T-helper 1 cell treated with Interleukin-12 subunit alpha and Interleukin-12 subunit beta and Interleukin-4 antibody, amounts not matched to agents 30 μg/mL and 1 μg/mL, for 36 hours (primary cell): Measurements from ENCODE around the gene VIPR2.
"Not testable (repeated sequence)": the region's sequence is repeated elsewhere in the genome, so short reads cannot be mapped to it uniquely, and the experiment has no call there.

Experiments
- H3K27ac Mint-ChIP-seq: one replicate; pipeline ENCODE4 v1.8.0; 2021; ENCODE audit warnings: mild to moderate bottlenecking, mixed read lengths
- H3K27me3 Mint-ChIP-seq: one replicate; pipeline ENCODE4 v1.8.0; 2021; ENCODE audit warnings: low read depth, mixed read lengths
- H3K36me3 Mint-ChIP-seq: one replicate; pipeline ENCODE4 v1.8.0; 2021; ENCODE audit warnings: low read depth, mixed read lengths
- H3K4me1 Mint-ChIP-seq: one replicate; pipeline ENCODE4 v1.8.0; 2021; ENCODE audit warnings: low read depth, mixed read lengths
- H3K4me3 Mint-ChIP-seq: one replicate; pipeline ENCODE4 v1.8.0; 2021; ENCODE audit warnings: mild to moderate bottlenecking, moderate library complexity, mixed read lengths
- H3K9me3 Mint-ChIP-seq: one replicate; pipeline ENCODE4 v1.8.0; 2021; ENCODE audit warnings: mixed read lengths

Gene VIPR2

DNA sequence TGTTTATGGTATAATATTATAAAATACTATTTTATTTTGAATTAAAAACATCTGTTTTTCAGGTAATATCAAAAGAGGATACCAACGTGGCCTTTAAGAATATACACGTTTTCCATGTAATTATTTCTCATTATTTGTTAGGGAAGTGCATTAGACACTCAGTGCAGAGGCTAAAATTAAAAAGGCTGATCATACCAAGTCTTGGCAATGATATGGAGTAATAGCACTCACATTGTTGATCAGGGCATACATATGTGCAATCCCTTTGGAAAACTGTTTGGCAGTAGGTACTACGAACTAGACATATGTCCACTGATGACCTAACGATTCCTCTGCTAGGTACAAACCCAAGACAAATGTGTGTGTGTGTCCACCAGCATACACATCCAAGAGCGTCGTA is 20.7 kb upstream of the VIPR2 start:
- H3K4me3 Mint-ChIP-seq = no peak overlapping the region
- H3K36me3 Mint-ChIP-seq = no peaks in the 10 kb centered on the region
- H3K9me3 Mint-ChIP-seq = no peaks in the 10 kb centered on the region
- H3K4me1 Mint-ChIP-seq = no peaks in the 10 kb centered on the region
- H3K27me3 Mint-ChIP-seq = peaks cover 2% of the 10 kb centered on the region
- H3K27ac Mint-ChIP-seq = no peak overlapping the region

DNA sequence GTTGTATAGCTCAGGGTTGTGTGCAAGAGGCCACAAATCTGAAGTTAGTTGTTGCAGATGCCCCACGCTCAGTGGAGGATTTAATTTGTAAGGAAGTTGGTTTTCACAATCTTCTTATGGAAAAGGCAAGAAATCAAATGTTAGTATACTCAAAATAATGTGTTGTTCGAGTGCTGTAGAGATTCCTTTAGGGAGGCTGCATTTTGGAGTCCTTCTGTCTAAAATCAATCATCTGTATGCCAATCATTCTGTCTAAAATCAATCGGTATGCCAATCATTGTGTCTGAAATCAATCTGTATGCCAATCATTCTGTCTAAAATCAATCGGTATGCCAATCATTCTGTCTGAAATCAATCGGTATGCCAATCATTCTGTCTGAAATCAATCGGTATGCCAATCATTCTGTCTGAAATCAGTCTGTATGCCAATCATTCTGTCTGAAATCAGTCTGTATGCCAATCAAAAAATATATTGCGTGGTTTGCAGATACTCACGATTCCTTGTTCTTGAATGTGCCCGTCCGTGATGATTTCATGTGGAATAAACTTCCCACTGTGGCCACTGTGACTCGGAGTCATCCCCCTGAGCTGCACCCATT is 19.1 kb upstream of the VIPR2 start:
- H3K36me3 Mint-ChIP-seq, H3K27me3 Mint-ChIP-seq, H3K4me3 Mint-ChIP-seq, H3K4me1 Mint-ChIP-seq, H3K27ac Mint-ChIP-seq, H3K9me3 Mint-ChIP-seq: not testable (repeated sequence)

DNA sequence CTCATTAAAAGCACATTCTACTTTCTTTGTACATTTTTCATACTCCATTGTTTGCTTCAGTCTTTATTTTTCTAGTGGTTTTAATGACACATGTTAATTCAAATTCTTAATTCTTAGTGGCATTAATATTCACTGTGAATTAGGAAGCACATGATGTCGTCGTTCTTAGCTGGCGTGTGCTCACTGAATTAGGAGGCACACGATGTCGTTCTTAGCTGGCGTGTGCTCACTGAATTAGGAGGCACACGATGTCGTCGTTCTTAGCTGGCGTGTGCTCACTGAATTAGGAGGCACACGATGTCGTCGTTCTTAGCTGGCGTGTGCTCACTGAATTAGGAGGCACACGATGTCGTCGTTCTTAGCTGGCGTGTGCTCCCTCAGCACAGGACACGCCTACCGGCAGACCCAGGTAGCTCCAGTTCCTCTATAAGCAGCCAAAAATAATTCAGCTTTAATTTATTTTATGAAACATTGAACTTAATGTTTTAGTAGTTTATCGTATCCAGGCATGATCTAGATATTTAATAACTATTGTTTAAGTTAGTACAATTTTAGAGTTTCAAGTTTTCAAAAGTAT is 17.5 kb upstream of the VIPR2 start:
- H3K27me3 Mint-ChIP-seq, H3K4me1 Mint-ChIP-seq, H3K27ac Mint-ChIP-seq, H3K36me3 Mint-ChIP-seq, H3K9me3 Mint-ChIP-seq, H3K4me3 Mint-ChIP-seq: not testable (repeated sequence)

DNA sequence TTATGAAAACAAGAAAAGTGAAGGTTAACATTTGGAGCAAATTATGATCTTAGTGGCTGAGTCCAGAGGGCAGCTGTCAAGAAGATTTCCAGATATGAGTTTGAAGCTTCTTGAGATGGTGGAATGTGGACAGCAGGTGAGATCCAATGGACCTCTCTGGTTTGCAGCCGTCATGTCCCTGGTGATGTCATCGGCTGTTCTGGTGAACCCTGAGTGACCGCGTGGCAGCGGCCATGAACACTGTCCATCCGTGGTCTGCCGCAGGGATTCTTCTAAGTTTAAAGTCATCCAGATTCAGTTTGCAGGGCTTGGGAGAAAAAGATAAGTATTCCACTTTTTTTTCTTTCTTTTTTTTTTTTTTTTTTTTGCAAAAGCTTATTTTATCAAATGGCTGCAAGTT is 15.8 kb upstream of the VIPR2 start:
- H3K27me3 Mint-ChIP-seq = peaks cover 5% of the 10 kb centered on the region
- H3K4me1 Mint-ChIP-seq = no peaks in the 10 kb centered on the region
- H3K36me3 Mint-ChIP-seq = no peaks in the 10 kb centered on the region
- H3K4me3 Mint-ChIP-seq = no peak overlapping the region
- H3K27ac Mint-ChIP-seq = no peak overlapping the region
- H3K9me3 Mint-ChIP-seq = no peaks in the 10 kb centered on the region

DNA sequence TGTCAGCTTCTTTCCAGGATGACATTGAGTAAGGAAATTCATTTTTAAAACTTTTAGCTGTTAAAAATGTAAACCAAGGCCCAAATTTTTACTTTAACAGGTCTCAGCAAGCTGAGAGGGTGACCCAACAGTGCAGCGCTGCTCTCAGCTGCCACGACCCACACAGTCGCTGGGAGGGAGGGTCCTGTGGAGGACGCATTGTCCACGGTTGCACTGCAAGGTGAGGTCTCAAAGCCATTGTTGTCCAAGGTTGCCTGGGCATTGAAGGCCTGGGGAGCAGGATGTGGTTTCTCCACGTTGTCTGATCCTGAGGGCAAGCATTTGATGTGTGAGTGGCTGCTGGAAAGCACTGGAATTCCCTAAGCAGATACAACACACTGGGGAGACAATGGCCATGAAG is 15.1 kb upstream of the VIPR2 start:
- H3K27me3 Mint-ChIP-seq = peaks cover 5% of the 10 kb centered on the region
- H3K4me3 Mint-ChIP-seq = no peak overlapping the region
- no peaks in the 10 kb centered on the region for H3K36me3 Mint-ChIP-seq
- H3K27ac Mint-ChIP-seq = no peak overlapping the region
- H3K4me1 Mint-ChIP-seq = no peaks in the 10 kb centered on the region
- H3K9me3 Mint-ChIP-seq = no peaks in the 10 kb centered on the region

DNA sequence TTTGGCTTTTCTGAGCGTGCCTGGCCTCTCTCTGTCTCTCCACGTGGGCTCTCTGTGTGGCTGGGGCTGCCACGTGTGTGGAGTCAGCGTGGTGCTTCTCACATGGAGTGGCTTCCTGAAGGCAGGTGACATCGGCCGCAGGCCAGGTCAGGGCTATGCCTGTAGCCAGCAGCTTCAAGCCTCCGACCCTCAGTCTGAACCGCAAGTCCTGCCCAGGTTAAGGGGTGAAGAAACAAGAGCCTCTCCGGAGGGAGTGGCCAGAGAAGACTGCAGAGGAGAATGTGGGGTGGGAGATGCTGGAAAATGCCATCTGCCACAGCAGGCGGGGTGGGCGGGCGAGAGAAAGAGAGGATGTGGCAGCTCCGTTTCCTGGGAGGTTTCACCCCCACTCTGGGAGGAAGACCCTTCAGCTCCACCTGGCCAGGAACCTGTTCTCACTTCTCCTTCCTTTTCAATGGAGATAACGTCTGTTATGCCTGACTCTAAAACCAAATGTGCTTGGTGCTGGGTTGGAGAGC is 14.3 kb upstream of the VIPR2 start:
- H3K9me3 Mint-ChIP-seq = no peaks in the 10 kb centered on the region
- H3K4me1 Mint-ChIP-seq = no peaks in the 10 kb centered on the region
- peaks cover 5% of the 10 kb centered on the region for H3K27me3 Mint-ChIP-seq
- no peak overlapping the region for H3K27ac Mint-ChIP-seq
- H3K4me3 Mint-ChIP-seq = no peak overlapping the region
- H3K36me3 Mint-ChIP-seq = no peaks in the 10 kb centered on the region

DNA sequence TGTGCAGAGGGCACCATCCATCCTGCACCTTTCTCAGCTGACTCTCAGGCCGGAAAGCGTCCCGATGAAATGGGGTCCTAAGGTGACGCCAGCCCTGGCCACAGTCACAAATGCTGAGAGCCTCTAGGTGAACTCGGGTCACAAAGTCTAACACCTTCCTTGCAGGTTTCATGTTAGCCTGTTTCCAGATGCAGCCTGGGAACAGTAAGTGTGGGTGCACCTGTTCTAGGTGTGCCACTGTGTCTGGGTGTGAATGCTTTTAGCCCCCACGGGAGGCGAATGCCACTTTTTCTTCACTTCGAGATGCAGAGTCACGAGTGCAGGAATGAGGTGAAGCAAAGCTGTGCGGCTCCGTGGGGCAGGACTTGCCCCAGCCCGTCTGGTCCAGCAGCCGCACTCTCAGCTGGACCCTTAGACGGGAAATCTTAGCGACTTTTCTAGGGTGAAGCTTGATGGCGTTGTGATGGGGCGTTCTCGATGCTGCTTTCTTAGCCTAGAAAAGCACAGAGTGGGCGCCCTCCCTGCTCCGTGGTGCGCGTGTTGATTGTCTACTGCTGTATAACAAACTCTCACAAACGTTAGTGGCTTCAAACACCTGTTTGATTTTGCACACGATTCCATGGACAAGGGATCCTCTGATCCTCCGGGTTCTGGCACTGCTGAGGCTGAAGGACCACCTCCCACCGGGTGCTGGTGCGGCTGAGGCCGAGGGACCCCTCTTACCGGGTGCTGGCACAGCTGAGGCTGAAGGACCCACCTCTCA is 13.6 kb upstream of the VIPR2 start:
- H3K4me3 Mint-ChIP-seq = no peak overlapping the region
- H3K27ac Mint-ChIP-seq = no peak overlapping the region
- H3K4me1 Mint-ChIP-seq = no peaks in the 10 kb centered on the region
- H3K27me3 Mint-ChIP-seq = peaks cover 5% of the 10 kb centered on the region
- no peaks in the 10 kb centered on the region for H3K36me3 Mint-ChIP-seq
- H3K9me3 Mint-ChIP-seq = no peaks in the 10 kb centered on the region

DNA sequence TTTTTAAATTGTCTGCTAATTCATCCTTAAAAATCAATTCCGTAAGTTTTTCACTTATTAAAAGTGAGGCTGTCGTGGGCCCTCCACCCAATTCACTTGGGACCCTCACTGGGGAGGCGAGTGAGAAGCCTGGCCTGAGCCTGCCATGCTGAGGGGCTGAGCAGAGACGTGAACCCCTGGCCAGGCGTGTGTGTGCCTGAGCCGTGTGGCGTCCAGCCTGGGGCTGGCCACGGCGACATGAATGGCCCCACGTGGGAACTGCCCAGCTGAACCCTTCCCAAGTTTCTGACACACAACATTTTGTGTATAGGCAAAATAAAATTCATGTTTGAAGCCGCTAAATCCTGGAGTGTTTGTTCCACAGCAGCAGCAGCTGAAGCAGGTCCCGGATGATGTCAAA is 13.0 kb upstream of the VIPR2 start:
- Mint-ChIP-seq H3K9me3 (no peaks in the 10 kb centered on the region), H3K27me3 (peaks cover 5% of the 10 kb centered on the region), H3K36me3 (no peaks in the 10 kb centered on the region), H3K27ac (no peak overlapping the region), H3K4me3 (no peak overlapping the region), H3K4me1 (no peaks in the 10 kb centered on the region)

DNA sequence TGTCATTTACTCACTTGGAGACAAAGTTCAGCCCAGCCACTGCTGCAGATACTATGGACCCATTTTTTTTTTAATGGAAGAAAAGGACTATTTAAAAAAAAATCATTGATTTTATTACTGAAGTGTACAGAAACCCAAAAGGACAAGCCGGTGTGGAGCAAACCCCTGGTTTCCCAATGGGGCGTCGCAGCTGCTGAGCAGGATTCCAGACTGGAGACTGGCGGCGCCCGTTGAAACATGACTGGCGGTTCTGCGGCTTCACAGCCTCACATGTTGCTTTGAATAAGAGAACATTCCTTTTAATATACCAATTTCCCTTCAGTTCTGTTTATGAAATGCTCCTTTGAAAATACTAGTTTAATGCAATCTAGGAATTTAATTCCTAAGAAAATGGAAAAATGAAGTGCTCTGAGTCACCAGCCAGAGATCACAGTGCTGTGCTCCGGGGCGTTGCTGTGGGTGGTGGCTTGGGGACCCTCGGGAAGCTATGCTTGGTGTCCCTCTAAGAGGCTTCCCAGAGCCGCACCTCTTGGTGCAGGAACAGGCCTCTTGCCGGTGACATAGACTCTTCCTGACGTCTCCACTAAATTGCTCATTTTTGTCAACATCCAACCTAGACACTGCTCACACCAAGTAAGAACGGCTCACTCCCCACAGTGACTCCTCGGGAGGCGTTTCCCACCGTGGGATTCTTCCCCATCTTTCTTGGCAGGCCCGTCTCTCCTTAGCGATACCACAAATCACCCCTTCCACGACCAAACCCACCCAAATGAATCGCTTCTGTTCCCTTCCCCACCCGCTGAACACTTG is 12.0 kb upstream of the VIPR2 start:
- peaks cover 5% of the 10 kb centered on the region for H3K27me3 Mint-ChIP-seq
- no peak overlapping the region for H3K27ac Mint-ChIP-seq
- no peaks in the 10 kb centered on the region for H3K9me3 Mint-ChIP-seq
- no peaks in the 10 kb centered on the region for H3K36me3 Mint-ChIP-seq
- H3K4me3 Mint-ChIP-seq = no peak overlapping the region
- H3K4me1 Mint-ChIP-seq = no peaks in the 10 kb centered on the region

DNA sequence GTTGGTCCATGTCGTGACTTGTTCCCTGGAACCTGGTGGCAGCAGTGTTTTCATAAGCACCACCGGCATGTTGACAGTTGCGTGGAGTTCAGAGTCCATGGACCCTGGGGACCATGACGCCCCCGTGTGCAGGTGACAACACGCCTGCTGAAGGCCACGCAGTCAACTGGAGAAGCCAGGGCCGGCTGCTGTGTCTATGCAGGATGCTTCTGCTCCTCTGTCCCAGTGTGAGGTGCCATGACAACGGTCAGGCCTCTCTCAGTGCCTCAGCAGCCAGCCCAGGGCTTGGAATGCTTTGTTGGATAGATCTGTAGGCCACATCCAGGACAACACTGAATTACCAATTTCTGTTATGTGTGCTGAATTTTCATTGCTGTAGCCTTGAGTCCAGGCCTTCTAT is 10.7 kb upstream of the VIPR2 start:
- Mint-ChIP-seq H3K4me3 (no peak overlapping the region), H3K4me1 (no peaks in the 10 kb centered on the region), H3K27ac (no peak overlapping the region), H3K27me3 (peaks cover 4% of the 10 kb centered on the region), H3K36me3 (no peaks in the 10 kb centered on the region), H3K9me3 (no peaks in the 10 kb centered on the region)

DNA sequence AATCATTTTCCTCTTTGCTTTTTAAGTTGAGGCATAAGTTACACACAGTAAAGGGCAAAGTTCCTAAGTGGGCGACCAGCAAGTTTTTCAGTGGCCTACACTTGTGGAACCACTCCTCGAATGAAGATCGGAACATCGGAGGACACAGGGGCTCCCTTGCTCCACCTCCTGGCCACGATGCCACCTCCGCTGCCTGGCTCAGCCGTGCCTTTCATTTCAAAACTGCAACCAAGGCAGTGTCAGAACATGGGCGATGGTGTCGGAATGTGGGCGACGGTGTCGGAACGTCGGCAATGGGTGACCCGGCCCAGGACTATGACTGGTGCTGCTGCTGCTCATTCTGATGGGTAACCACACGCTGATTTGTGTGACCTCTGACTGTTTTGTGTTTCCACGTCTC is 9.6 kb upstream of the VIPR2 start:
- no peaks in the 10 kb centered on the region for H3K36me3 Mint-ChIP-seq
- no peak overlapping the region for H3K4me3 Mint-ChIP-seq
- H3K9me3 Mint-ChIP-seq = no peaks in the 10 kb centered on the region
- no peaks in the 10 kb centered on the region for H3K4me1 Mint-ChIP-seq
- no peaks in the 10 kb centered on the region for H3K27me3 Mint-ChIP-seq
- no peak overlapping the region for H3K27ac Mint-ChIP-seq

DNA sequence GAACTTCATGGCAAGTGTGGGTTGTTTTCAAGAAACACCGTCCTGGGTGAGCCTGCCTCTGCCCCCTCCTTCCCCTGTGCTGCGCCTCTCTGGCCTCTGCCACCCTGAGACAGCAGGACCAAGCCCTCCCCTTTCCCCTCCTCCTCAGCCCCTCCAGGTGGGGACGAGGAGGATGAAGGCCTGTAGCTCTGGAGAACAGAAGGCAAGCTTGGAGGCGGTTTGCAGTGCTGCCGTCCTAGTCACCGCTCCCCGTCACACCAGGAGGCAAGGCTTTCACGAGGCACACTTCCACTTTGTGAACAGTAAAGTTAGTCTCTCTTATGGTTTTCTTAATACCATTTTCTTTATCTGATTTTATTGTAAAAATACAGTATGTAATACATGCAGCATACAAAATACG is 8.8 kb upstream of the VIPR2 start:
- H3K4me1 Mint-ChIP-seq = no peaks in the 10 kb centered on the region
- no peaks in the 10 kb centered on the region for H3K27me3 Mint-ChIP-seq
- H3K36me3 Mint-ChIP-seq = no peaks in the 10 kb centered on the region
- no peak overlapping the region for H3K4me3 Mint-ChIP-seq
- H3K27ac Mint-ChIP-seq = no peak overlapping the region
- H3K9me3 Mint-ChIP-seq = no peaks in the 10 kb centered on the region

DNA sequence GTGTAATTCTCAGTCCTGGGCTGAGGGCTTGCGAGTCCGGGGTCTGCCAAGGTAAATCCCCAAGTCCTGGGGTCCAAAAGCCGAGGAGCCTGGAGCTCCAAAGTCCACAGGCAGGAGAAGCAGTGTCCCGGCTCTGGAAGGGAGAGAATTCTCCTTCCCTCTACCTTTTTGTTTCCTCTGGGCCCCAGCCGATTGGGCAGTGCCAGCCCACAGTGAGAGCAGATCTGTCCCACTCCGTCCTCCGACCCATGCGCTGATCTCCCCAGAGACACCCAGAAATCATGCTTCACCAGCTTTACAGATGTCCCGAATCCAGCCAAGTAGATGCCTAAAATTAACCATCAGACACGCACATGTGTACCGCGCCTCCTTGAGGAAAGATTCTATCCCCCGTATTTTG is 8.1 kb upstream of the VIPR2 start:
- no peaks in the 10 kb centered on the region for H3K36me3 Mint-ChIP-seq
- no peaks in the 10 kb centered on the region for H3K4me1 Mint-ChIP-seq
- H3K9me3 Mint-ChIP-seq = no peaks in the 10 kb centered on the region
- H3K27me3 Mint-ChIP-seq = no peaks in the 10 kb centered on the region
- no peak overlapping the region for H3K4me3 Mint-ChIP-seq
- no peak overlapping the region for H3K27ac Mint-ChIP-seq

DNA sequence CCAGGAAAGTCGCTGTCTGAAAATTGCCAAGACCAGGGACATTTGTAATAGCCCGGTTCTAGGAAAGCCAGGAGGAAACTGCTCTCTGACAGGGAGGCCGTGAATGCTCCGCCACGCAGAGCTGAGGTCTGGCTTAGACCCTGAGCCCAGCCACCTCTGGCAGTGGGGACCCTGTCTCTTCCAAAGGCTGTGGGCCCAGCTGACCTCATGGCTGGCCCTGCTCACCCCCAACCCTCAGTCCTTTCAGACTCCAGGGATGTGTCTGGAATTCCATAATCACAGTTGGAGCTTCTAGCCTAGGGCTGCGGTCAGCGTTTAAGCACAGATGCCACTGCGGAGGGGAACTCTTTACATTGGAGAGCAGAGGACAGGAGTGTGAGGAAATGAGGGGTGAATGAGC is 6.6 kb upstream of the VIPR2 start:
- H3K4me1 Mint-ChIP-seq = no peaks in the 10 kb centered on the region
- no peaks in the 10 kb centered on the region for H3K27me3 Mint-ChIP-seq
- no peak overlapping the region for H3K27ac Mint-ChIP-seq
- H3K9me3 Mint-ChIP-seq = no peaks in the 10 kb centered on the region
- H3K36me3 Mint-ChIP-seq = no peaks in the 10 kb centered on the region
- no peak overlapping the region for H3K4me3 Mint-ChIP-seq

DNA sequence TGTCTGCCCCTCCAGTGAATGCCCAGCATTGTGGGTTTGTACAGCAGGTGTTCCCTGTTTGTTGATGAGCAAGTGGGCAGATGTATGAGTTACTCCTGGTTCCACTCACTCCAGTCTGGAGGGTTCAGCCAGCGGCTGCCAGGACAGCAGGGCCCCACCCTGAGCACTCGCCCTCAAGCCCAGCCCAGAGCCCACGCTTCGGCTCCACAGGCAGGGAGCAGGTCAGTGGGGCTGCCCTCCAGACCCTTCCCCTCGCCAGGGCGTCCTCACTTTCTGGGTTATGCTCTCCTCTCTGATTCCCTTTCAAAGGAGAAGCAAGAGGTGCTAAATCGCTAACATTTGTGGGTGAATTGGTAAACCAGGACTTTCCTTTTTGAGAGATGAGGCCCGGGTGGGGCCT is 4.8 kb upstream of the VIPR2 start:
- no peaks in the 10 kb centered on the region for H3K4me1 Mint-ChIP-seq
- no peak overlapping the region for H3K4me3 Mint-ChIP-seq
- H3K36me3 Mint-ChIP-seq = no peaks in the 10 kb centered on the region
- peaks cover 4% of the 10 kb centered on the region for H3K27me3 Mint-ChIP-seq
- H3K27ac Mint-ChIP-seq = no peak overlapping the region
- no peaks in the 10 kb centered on the region for H3K9me3 Mint-ChIP-seq
